ENCODE results near the gene SRP14.
A peak's percentile ranks its signal among the peaks of the same experiment; 100 is the strongest.
"Not testable (repeated sequence)": the region's sequence is repeated elsewhere in the genome, so short reads cannot be mapped to it uniquely, and the experiment has no call there.

SRP14 gene

DNA sequence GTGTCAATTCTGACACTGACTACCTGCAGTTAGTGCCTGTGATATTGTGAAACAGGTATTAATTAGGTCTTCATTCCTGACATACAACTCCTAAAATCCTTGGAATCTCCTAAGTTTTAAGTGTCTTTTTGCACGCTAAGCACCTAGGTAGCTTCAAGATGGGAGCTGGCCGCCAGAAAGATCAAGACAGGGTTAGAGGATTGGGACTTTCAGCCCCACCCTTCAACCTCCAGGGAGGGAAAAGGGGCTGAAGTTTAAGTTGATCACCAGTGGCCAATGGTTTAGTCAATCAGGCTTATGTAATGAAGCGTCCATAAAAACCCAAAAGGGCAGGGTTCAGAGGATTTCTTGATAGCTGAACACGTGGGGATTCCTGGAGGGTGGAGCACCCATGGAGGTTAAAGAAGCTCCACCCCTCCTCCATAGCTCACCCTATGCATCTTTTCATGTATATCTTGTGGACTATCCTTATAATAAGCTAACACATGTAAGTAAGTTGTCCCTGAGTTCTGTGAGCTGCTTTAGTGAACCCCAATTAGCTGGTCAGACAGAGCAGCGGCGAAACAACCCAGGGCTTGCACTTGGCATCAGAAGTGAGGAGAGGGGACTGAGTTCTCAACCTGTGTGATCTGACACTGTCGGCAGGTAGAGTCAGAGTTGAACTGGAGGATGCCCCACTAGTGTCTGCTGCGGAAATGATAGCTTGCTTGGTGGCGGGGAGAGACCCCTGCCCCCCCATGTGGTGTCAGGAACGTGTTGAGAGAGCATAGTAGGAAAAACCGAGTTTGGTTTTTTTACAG, 12.8 kb upstream of the SRP14 start:
- DNase-seq = no peak

DNA sequence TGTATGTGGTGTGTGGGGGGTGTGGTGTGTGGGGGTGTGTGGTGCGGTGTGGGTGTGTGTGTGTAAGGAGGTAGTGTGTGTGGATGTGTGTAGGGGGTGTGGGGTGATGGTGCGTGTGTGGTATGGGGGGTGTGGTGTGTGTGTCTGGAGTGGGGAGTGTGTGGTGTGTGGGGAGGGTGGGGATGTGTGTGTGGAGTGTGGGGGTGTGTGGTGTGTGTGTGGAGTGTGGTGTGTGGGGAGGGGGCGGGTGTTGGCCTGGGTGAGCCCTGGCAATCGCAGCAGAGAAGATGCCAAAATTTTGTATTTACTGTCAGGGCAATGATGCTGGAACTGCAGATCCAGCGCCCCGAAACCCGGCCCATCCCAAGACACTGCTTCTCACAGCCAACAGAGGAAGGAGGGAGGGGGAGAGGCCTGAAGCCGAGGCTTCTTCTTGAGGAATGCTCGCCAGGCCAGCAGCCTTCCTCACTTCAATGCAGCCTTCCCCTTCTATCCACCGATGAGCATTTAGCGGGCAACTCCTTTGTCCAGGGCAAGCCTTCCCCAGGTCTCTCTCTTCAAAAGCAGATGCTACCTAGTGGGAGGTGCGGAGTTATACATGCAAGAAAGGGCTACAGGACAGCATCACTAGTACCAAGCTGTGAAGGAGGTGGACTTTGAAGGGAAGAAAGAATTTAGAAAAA, 11.9 kb upstream of the SRP14 start:
- no peak for DNase-seq

DNA sequence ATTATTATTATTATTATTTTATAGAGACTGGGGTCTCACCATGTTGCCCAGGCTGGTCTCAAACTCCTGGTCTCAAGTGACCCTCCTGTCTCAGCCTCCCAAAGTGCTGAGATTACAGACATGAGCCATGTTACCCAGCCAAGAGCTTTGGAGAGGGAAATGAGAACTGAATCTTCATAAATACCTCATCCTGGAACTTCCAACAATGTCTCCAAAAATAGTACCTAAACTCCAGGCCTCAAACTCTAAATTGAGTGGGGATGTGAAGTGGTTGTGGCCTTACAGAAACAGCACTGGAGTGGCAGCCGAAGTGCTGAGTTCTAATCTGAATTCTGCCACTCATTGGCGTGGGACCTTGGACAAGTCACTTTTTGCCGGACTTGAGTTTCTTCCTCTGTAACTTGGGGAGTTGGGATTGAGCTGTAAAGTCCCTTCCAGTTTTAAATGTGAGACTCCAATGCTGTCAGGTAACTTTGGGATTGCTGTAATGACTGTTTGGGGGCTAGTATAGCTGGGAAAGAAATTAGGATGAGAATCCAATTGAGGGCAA, 10.0 kb upstream of the SRP14 start:
- DNase-seq = no peak

DNA sequence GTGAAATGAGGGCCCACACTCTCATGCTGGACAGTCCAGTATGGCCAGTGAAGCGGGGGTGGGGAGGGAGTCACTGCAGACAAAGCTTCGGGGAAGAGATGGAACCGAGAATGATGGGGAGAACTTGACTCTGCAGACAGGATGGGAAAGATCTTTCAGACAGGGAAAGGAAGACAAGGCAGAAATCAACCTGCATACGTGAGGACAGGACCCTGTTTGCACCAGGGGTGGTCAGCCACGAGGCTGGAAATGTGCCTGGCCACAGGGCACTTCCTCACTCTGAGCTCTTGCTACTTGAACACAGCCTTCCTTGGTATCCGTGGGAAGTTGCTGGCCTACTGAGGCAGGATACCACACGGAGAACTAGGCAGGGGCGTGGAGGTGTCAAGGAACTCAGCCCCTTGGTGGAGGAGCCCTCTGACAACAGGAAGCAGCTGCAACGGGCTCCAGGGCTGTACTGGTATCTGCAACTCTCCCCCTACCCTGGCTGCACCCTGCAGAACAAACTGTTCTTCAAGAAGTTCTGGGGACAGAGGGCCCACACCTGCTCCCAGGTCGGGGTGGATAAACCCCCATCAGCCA, 9.3 kb upstream of the SRP14 start:
- no peak for DNase-seq

DNA sequence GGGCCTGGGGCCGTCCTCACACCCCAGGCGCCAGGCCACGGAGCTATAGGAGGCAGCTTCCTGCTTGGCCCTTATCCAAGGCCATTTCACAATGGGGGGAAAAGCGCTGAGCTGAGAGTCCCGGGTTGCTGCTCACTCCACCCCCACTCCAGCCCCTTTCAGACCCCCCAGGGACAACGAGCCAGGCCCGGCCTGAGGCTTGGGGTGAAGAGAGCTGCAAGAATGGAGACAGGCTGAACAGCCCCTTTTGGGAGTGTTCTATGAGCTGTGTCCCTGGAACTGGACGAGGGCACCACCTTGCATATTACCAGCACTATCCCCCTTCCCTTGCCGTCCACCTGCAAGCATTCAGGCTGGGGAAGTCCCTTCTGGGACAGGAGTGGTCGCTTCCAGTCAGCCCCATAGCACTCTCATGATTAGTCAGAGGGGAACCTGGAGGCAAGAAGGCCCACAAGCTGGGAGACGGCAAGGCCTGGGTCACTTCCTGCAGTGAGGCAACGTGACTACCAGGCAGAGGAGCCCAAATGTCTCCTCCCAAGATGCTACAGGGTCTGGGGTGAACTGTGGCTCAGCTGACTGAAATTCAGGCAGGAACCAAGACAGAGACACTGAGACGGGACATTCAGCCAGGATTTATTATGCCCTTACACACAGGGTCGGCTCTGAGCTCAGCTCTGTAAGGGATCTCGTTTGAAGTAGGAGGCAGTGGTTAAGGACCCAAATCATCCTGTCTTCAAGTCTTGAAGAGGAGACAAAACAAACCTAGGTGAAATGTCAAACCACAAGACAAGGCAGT, 8.6 kb upstream of the SRP14 start:
- DNase-seq = peak in 5 of 58 donors; percentile 10 to 41 (median 24)

DNA sequence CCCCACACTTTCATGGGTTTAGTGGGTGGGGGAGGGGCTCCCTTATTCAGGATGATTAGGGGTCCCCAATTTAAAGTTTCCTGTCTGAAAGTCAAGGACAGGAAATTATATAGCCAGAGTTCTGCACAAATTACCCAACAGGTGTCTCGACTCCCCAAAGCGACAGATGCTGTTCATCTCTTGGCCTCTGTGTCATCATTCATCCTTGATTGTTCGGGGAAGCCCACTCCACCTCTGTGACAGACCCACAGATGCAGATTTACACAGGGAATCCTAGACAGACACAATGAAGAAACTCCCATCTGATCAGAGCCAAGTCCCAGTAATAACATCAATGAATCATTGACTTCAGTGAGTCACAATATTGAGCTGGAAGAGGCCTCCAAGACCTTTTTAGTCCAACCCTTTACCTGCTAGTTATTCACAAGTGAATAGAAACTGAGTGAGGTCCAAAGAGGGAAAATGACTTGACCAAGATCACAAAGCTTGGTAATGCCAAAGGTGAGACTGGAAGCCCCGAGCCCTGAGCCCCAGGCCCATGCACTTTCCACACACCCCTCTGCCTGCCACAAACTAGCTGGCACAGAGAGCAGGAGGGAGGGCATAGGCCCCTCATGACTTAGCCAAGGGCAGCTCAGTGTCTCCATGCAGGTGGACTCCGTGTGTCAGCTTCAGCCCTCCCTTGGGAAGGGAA, 7.9 kb upstream of the SRP14 start:
- no peak for DNase-seq

DNA sequence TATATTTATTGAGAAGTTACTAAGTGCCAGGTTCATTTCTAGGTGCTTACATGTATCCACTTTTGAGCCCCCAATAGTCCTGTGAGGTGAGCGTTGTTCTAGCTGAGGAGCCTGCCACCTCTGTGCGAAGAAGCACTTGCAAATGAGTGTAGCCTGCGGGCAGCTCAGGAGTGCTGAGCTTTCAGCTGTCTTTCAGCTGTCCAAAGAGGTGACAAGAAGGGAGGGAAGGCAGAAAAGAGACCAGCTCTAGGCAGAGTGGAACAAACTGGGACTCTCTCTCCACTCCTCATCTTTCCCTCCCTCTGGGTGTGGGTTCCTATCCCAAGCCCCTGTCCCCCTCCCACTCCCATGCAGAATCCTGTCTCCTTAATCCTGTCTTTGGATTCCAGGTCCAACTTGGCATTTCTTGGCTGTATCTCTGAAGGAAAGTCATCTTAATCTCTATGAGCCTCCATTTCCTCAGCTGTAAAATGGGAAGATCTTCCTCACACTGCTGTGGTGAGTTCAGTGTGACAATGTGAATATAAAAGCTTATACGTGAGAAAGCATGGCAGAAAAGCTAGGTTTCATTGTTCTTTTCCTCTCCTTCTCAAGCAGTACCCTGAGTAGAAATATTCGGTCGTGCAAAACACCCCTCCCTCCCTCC, 6.7 kb upstream of the SRP14 start:
- no peak for DNase-seq

DNA sequence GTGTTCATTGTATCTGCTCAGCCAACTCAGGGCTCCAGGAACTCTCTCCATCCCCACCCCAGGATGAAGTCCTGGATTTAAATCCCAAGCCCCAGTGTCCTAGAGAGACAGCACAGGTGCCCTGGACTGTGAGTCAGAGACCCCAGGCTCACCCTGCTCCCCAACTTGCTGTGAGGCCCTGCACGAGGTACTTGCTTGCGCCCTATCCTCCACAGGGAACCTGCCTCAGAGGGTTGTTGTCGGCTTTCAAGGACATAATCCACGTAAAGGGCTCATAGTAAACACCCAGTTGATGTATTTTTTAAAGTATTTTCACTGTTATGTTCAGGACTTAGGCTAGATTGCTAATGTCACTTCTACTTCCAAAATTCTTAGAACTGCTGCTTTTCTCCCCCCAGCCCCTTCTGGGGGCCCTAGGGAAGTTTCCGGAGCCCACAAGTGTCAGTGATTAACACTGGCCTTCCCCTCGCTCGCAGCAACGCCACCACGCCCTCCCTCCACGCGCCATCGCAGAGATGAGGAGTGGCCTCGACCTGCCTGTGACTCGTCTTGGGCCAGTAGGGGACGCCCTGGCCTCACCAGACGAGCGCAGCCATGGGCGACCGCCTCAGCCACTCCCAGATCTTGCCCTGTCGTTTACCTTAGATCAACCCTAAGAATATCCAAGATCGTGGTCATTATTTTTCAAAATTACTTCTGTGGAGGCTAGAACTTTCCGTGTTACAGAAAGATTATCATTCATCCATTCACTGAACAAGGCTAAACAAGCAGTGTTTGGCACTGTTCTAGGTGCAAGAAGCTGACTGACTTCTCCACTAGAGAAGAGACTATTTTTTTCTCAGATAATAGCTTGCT, 6.0 kb upstream of the SRP14 start:
- DNase-seq = peak in 52 of 58 donors; percentile 15 to 84 (median 65)

DNA sequence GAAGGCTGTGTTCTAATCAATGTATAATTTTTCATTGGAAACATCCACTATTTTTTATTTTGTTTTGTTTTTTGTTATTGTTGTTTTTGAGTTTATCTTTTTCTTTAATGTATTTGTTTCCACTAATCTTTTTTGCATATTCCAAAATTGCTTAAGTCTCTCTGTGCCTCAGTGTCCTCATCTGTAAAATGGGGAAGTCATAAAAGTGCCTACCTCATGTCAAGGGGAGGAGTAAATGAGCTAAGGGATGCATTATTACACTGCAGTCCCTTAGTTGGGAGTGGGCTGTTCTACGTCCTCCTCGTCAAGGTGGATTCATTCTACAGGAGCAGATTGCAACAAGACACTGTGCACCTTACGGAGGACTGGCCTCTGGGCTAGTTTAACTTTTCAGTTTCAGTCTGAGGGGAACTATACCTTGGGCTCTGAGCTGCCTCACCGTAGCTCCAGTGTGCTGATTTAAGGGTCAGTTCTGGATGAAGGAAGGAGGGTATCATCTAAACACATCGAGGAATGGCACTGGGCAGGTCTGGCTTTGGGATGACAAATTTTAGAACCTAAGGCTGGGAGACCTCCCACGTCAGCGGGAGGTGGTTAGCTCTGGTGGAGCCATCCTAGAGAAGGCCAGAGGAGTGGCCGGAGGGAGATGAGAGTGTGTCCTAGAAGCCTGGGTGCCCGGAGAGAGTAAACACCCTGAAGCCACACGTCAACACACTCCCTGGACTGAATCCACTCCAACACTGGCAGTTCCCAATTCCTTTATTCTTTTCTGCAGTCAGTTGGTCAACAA, 5.1 kb upstream of the SRP14 start:
- DNase-seq = no peak

DNA sequence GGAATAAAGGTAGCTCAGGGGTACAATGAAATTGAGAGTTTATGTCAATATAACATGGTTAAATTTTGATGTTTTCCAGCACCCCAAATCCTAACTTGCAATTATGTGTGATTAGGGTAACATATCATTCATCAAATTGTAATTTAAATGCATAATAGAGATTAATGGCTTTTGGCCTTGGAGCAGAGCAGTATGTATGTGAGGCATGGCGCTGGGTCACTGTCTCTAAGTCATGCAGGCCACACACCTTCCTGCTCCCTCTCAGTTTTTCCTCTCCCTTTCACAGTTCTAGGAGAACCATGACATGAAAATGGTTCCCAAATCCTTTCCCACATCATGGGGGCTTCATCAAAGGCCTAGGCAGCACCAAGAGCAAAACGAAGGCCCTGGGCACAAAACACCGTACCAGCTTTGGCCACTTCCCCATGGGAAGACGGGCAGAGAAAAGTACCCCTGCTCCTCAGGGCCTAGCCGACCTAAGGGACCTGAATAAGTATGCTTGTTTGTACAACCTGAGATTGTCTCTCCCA, 3.9 kb upstream of the SRP14 start:
- DNase-seq = no peak

DNA sequence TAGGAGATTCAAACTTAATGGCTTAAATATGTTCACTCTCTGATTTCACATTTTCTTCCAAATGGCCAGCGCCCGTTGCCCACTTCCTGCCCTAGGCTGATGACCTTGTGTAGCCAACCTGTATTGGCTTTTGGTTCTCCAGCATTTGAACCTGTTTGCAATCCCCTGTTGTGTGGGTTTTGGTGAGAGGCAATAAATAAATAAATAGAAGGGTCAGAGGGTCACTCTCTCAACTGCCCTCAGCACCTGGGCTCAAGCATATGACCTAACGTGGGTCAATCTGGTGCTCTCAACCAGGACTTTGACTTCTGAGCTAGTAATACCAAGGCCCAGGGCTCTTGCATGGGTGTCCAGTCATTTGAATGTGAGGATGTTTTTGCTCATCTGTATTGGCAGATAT, 1.8 kb upstream of the SRP14 start:
- no peak for DNase-seq

DNA sequence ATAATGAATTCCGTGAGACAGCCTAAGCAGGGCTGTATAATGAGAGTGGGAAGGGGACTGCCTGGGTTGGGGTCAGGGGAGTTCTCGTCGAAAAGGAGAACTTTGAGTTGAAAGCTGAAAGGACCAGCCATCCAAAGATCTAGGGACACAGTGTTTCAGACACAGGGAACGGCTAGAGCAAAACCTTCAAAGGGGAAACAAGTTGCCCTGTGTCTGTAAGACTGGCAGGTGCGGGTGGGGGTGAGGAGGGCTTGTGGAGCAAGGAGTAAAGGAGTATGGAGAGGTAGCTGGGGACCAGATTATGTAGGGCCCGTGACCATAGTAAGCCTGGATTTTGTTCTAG, 1.3 kb upstream of the SRP14 start:
- no peak for DNase-seq

DNA sequence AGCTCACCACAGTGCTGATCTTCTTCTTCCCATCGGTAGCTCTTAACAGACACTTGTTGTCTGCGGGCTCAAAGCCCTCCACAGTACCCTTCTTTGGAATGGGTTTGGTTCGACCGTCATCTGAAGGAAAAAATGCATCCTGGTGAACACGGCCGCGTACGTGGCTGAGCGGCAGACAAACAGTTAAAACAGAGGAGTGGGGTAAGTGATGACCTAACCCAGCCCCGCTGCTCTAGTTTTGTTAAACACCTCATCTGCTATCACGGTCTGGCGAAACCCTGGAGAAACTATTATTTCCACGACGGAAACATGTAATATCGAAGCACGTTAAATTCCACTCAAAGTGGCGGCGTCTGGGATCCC, 725 bp downstream of the SRP14 start:
- no peak for DNase-seq

DNA sequence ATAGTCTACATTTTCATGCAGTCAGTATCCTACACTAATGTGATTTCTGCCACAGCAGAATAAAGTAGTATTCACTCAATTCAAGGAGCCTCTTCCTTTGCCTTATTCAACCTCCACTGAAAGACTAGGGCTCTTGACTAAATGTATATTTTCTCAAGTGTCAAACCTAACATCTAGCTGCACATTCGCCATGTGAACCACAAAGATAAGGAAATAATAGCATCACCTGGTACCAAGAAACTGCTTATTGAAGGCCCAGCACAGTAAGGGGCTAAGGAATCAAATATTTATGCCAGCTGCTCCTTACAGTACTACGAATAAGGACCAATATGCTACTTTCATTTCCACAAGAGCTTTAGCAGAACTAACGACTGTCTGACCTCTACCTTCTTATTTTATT, 1.3 kb downstream of the SRP14 start:
- DNase-seq = no peak

DNA sequence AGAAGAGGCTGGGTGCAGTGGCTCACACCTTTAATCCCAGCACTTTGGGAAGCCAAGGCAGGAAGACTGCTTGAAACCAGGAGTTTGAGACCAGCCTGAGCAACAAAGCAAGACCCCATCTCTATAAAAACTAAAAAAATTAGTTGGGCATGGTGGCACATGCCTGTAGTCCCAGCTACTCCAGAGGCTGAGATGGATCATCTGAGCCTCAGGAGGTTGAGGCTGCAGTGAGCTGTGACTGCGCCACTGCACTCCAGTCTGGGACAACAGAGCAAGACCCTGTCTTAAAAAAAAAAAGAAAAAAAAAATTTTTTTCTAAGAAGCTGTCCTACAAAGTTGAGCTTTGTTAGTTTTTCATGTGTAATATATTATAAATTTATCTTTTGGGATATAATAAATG, 3.8 kb downstream of the SRP14 start:
- DNase-seq = not testable (repeated sequence)

DNA sequence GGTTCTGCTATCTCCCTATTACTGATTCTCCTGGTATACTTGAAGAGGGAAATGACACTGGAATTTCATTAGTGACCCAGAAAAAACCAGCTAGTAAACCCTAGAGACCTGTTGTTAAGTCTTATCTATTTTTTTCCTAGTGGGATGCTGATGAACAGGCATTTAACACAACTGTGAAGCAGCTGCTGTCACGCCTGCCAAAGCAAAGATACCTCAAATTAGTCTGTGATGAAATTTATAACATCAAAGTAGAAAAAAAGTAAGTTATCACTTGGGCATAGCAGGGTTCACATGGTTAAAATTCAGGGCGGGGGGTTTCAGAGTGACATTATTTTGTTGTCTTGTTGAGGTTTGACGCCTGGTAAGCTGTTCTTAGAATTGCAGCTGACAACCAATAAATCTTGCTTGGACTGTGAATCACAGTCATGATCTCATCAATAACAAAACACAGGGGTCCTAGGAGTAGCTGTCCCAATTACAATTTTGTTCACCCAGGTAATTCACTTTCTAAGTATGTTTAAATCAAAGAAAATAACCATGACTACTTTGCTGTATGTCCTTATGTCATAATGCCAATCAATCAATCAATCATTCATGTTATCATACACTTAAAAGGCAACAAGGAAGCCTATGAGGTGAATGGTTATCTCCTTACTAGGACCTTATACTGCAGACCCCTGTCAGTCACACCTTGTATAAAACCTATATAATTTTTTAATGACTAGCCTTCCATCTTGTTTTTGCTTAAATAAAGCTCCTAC, 4.6 kb downstream of the SRP14 start:
- no peak for DNase-seq

DNA sequence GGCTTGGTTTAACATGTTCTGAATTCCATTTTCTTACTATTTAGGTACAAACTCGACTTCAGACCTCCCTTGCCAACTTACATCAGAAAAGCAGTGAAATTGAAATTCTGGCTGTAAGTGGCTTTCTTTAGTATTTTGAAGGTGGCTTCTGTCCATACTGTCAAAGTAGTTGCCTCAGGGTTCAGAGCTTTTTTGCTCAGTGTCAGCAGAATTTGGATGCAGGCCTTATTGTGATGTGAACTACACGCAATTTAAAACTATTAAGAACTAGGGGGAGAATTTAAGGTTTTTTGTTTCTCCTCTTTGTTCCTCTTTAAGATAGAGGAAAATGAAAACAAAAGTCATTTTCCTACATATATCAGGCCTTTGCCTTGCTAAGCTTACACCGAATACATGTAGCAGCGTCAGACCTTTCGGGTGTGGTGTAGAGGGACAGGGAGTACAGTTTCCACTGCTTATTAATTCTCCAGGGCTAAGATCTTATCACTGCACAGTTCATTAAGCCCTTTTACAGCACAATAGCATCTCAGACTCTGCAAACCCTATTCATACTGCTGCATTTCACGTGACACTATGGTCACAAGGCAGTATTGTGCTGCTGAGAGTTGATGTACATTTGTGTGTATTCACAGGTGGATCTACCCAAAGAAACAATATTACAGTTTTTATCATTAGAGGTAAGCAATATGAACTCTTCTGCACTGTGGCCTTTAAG, 6.7 kb downstream of the SRP14 start:
- DNase-seq = peak in 16 of 58 donors; percentile 5 to 55 (median 24)

Measured in anterior cingulate cortex (tissue), 58 donors.